GM12878 (cell line): Measurements from ENCODE around the gene OSTN. TPM values are rescaled to one million over a fixed set of nuclear protein-coding genes. Genes with fewer than 3 reads are reported as not detected.
"Not testable (repeated sequence)": the region's sequence is repeated elsewhere in the genome, so short reads cannot be mapped to it uniquely, and the experiment has no call there.

ENCODE experiments used
- ATAC-seq: fragments of 200-7000 bp; cut with Tn5 transposase; 3 replicates; pipeline ENCODE4 v1.9.1; 2020; ENCODE audit warnings: mild to moderate bottlenecking, moderate library complexity
- BruUV-seq: library from RNA; stranded (reverse); fragments of 400-500 nt; replicated peaks from 2 replicates; lab custom pipeline; 2021; lab: Mats Ljungman, UMichigan
- CTCF ChIA-PET: fragments of 300-600 bp; sonication (Branson Sonifier 250); formaldehyde crosslinking; extraction: SDS; loops from one replicate; lab custom pipeline; 2021; ENCODE audit warnings: inconsistent platforms; lab: Yijun Ruan, JAX
- POLR2A ChIA-PET: fragments of 350-600 bp; formaldehyde crosslinking; extraction: SDS; loops from one replicate; lab custom pipeline; 2021; ENCODE audit warnings: inconsistent platforms; lab: Charles Lee
- RAD21 ChIA-PET: fragments of 300-600 bp; sonication (Branson Sonifier 250); formaldehyde crosslinking; loops from one replicate; lab custom pipeline; 2023; ENCODE audit warnings: antibody characterized with exemption; ENCODE audit not compliant: unreplicated experiment; lab: Charles Lee
- SMC1A ChIA-PET: fragments of 300-600 bp; sonication (Branson Sonifier 250); formaldehyde crosslinking; loops from one replicate; lab custom pipeline; 2023; ENCODE audit not compliant: unreplicated experiment, uncharacterized antibody; lab: Charles Lee
- DNase-seq: peaks from one replicate; pipeline ENCODE4 v3.0.0-alpha.2; 2011; ENCODE audit warnings: low read depth, low spot score
- FAIRE-seq: peaks from 3 replicates; lab custom pipeline; 2011; peaks lifted over from hg19 to GRCh38; lab: Jason Lieb, UNC
- H2AFZ ChIP-seq: 2 replicates; pipeline ENCODE4 v1.6.0; 2011; ENCODE audit warnings: low read depth, low read length, control low read depth; ENCODE audit not compliant: control insufficient read depth
- H3K27ac ChIP-seq: 2 replicates; pipeline ENCODE4 v1.5.1; 2011; ENCODE audit warnings: control low read depth; ENCODE audit not compliant: control insufficient read depth, insufficient read depth
- H3K27me3 ChIP-seq, 2 experiments: replicated peaks in 1 of 2; 2 replicates each; pipeline versions ENCODE4 v1.6.0 to v1.6.1; 2011; ENCODE audit warnings: low read length in 1 of 2; ENCODE audit not compliant: control insufficient read depth in 2 of 2, insufficient read depth in 2 of 2
- H3K36me3 ChIP-seq, 2 experiments: 2 replicates each; pipeline ENCODE4 v1.5.1; 2011; ENCODE audit warnings: low read length in 1 of 2; ENCODE audit not compliant: control insufficient read depth in 2 of 2, insufficient read depth in 2 of 2
- H3K4me1 ChIP-seq: 2 replicates; pipeline ENCODE4 v1.6.1; 2011; ENCODE audit warnings: mild to moderate bottlenecking, low read length, moderate library complexity, mixed read lengths; ENCODE audit not compliant: control insufficient read depth, insufficient read depth
- H3K4me2 ChIP-seq: 2 replicates; pipeline ENCODE4 v1.6.0; 2011; ENCODE audit warnings: control low read depth; ENCODE audit not compliant: control insufficient read depth, insufficient read depth
- H3K4me3 ChIP-seq: fragments of 200-600 bp; sonication (generic); 2 replicates; pipeline ENCODE4 v1.5.1; 2016
- H3K79me2 ChIP-seq: 2 replicates; pipeline ENCODE4 v1.6.0; 2011; ENCODE audit warnings: low read length; ENCODE audit not compliant: control insufficient read depth, insufficient read depth
- H3K9ac ChIP-seq: 2 replicates; pipeline ENCODE4 v1.8.0; 2011; ENCODE audit warnings: low read length, control low read depth, mixed read lengths; ENCODE audit not compliant: control insufficient read depth, insufficient read depth
- H3K9me3 ChIP-seq: replicated peaks from 3 replicates; pipeline ENCODE4 v1.5.1; 2011; ENCODE audit warnings: mild to moderate bottlenecking, low read length; ENCODE audit not compliant: control insufficient read depth, insufficient read depth
- H4K20me1 ChIP-seq: 2 replicates; pipeline ENCODE4 v1.6.0; 2011; ENCODE audit not compliant: control insufficient read depth, insufficient read depth
- FOXM1 ChIP-seq: IDR thresholded peaks from 2 replicates; pipeline ENCODE4 v1.6.1; 2012; ENCODE audit warnings: low read depth, mild to moderate bottlenecking, inconsistent platforms, low read length, moderate library complexity
- MEF2B ChIP-seq: fragments of 450-650 bp; IDR thresholded peaks from 2 replicates; pipeline ENCODE4 v1.6.1; 2018; ENCODE audit warnings: mild to moderate bottlenecking, moderate library complexity; ENCODE audit not compliant: partially characterized antibody, poor library complexity, severe bottlenecking
- NFYB ChIP-seq: IDR thresholded peaks from 2 replicates; pipeline ENCODE4 v1.6.1; 2011; ENCODE audit warnings: low read depth, mild to moderate bottlenecking, low read length, improper control_type of control experiment, moderate library complexity; ENCODE audit not compliant: insufficient read depth
- WGBS: methylation state at CpG from one replicate; pipeline ENCODE4 v1.1.6; 2016; ENCODE audit warnings: low lambda C conversion rate; ENCODE audit not compliant: insufficient replicate concordance, insufficient coverage; ENCODE audit errors: missing lambda C conversion rate; 5-methylcytosine and 5-hydroxymethylcytosine counted together
- in situ Hi-C: fragments of 300-500 bp; cut with MboI; formaldehyde crosslinking; loops from 9 replicates; pipeline ENCODE4 v1.14.3; 2018; ENCODE audit warnings: mixed read lengths
- intact Hi-C: fragments of 100-400 bp; cut with micrococcal nuclease; formaldehyde crosslinking; loops from one replicate; pipeline ENCODE4 v1.14.2; 2022; ENCODE audit not compliant: unreplicated experiment
- polyA plus RNA-seq, 11 experiments: library from polyadenylated mRNA; depleted of rRNA in 4 of 11; unstranded in 6 of 11; stranded (reverse) in 5 of 11; fragments of >200 nt; fragmentation: Nextera tagmentation in 4 of 11; fragmentation: Illumina TruSeq in 1 of 11; extraction: Ambion mirVana in 4 of 11; extraction: Trizol in 1 of 11; gene quantifications; 1 replicate in 1 of 11; 2 replicates in 10 of 11; pipeline versions ENCODE4 v1.2.1 to v1.2.3, GENCODE V29; 2011 to 2016; ENCODE audit warnings: inconsistent platforms in 2 of 11, missing spikeins in 2 of 11, low read depth in 1 of 11
- total RNA-seq, 4 experiments: library from RNA; depleted of rRNA in 3 of 4; stranded (reverse); fragments of >200 nt in 3 of 4; fragmentation: Illumina TruSeq in 1 of 4; extraction: Trizol in 1 of 4; gene quantifications; 2 replicates each; pipeline versions ENCODE4 v1.2.1 to v1.2.3, GENCODE V29; 2013 to 2021
- TF ChIP-seq, protein P1 (sequence below): fragments of 450-650 bp; IDR thresholded peaks from 2 replicates; pipeline ENCODE4 v1.6.1; 2017; ENCODE audit warnings: low read depth, mild to moderate bottlenecking, moderate library complexity

The OSTN gene
- total and polyA plus RNA-seq, 10 of the 15 experiments (the other 5 are each of a cell fraction or from before 2014, with no cell fraction given) = 0.04 to 0.27 (median 0.06) TPM; not detected in 6

DNA sequence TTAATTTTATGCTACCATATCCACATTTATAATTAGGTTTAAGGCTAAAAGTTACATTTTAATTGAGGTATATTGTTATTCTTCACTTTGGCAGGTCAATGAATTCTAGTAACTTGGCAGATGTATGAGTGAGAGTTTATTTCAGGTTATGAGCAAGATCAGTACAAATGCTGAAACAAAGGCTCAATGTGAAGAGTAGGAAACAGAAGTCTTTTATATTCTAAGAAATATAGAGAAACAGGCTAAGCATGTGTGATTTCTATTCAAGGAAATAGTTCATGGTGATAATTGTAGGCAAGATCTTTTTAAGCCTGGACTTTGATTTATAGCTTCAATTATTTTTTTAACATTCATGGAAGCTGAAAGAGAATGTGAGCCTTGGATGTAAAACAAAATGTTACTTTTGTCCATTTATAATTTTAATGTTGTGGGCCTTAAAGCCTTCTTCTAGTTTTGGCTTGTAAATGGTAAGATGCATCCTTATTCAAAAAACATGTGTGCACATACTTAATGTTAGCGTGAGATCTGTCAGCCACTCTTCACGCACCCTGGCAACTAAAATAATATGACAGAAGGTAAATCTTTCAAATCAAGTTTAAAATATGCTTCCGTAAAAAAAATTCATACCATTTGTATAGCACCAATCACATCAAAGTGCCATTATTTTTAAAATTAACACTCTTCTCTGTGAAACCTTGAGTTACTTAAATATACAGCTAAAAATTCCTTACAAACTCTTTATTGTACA lies 22.8 kb upstream of the OSTN start:
- Histone ChIP-seq H3K27ac (no peak overlapping the region), H3K79me2 (no peaks in the 10 kb centered on the region), H3K4me1 (no peaks in the 10 kb centered on the region), H3K9me3 (no peaks in the 10 kb centered on the region), H4K20me1 (no peaks in the 10 kb centered on the region), H3K4me3 (no peak overlapping the region), H3K27me3 (no peaks in the 10 kb centered on the region)
- WGBS = 89% methylated on average over 3 of the region's 3 CpGs
- FAIRE-seq (no peak), ATAC-seq (no peak), DNase-seq (no peak)
- SMC1A ChIA-PET = interaction anchor here (1.4 kb wide), 1 partner anchor 37 kb away, joined by 3 read pairs; no protein-coding TSS in a partner anchor
- intact Hi-C loops = no loop called here
- in situ Hi-C loops = no loop called here
- POLR2A ChIA-PET = no interaction called here
- TF ChIP-seq MEF2B (no peak), FOXM1 (no peak)
- TF ChIP-seq, protein P1, sequence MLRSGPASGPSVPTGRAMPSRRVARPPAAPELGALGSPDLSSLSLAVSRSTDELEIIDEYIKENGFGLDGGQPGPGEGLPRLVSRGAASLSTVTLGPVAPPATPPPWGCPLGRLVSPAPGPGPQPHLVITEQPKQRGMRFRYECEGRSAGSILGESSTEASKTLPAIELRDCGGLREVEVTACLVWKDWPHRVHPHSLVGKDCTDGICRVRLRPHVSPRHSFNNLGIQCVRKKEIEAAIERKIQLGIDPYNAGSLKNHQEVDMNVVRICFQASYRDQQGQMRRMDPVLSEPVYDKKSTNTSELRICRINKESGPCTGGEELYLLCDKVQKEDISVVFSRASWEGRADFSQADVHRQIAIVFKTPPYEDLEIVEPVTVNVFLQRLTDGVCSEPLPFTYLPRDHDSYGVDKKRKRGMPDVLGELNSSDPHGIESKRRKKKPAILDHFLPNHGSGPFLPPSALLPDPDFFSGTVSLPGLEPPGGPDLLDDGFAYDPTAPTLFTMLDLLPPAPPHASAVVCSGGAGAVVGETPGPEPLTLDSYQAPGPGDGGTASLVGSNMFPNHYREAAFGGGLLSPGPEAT = no peak
- TF ChIP-seq, all 136 proteins: peak for 0
- no peak overlapping the region for H3K9ac ChIP-seq
- no peaks in the 10 kb centered on the region for H3K36me3 ChIP-seq
- ChIA-PET CTCF (no interaction called here), RAD21 (no interaction called here)
- BruUV-seq = no TSS peak
- H2AFZ ChIP-seq = no peak overlapping the region
- H3K4me2 ChIP-seq = no peak overlapping the region

DNA sequence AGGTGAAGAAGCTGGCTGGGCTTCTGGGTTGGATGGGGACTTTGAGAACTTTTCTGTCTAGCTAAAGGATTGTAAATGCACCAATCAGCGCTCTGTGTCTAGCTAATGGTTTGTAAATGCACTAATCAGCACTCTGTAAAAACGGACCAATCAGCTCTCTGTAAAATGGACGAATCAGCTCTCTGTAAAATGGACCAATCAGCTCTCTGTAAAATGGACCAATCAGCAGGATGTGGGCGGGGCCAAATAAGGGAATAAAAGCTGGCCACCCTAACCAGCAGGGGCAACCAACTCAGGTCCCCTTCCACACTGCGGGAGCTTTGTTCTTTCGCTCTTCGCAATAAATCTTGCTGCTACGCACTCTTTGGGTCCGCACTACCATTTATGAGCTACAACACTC lies 13.7 kb upstream of the OSTN start:
- not testable (repeated sequence) for H3K79me2 ChIP-seq, ATAC-seq, H2AFZ ChIP-seq
- peak; percentile 78 for TF ChIP-seq NFYB
- TF ChIP-seq, all 136 proteins: peak for 1; not testable (repeated sequence) for 135
- H3K27ac ChIP-seq, H3K4me3 ChIP-seq, intact Hi-C loops, H3K9ac ChIP-seq, H3K27me3 ChIP-seq, in situ Hi-C loops, H3K4me1 ChIP-seq, FAIRE-seq, RAD21 ChIA-PET, H4K20me1 ChIP-seq, BruUV-seq, H3K4me2 ChIP-seq, POLR2A ChIA-PET, H3K36me3 ChIP-seq, H3K9me3 ChIP-seq, DNase-seq: not testable (repeated sequence)
- ChIA-PET CTCF (interaction anchor here (0.6 kb wide), 1 partner anchor 15 kb away, joined by 3 read pairs; no protein-coding TSS in a partner anchor), SMC1A (interaction anchor here (0.9 to 1.1 kb wide), 3 partner anchors 15 to 24 kb away, joined by 3 read pairs; no protein-coding TSS in a partner anchor)
- 78% methylated on average over 9 of the region's 9 CpGs for WGBS

DNA sequence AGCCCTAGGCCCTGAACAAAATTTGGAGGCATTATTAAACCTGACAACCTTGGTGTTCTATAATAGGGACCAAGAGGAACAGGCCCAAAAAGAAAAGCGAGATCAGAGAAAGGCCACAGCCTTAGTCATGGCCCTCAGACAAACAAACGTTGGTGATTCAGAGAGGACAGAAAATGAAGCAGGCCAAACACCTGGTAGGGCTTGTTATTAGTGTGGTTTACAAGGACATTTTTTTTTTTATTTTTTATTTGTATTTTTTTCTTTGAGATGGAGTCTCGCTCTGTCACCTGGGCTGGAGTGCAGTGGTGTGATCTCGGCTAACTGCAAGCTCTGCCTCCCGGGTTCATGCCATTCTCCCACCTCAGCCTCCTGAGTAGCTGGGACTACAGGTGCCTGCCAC lies 10.8 kb upstream of the OSTN start:
- H3K4me1 ChIP-seq, ATAC-seq, H3K9ac ChIP-seq, H3K27me3 ChIP-seq, H3K36me3 ChIP-seq, H3K79me2 ChIP-seq, RAD21 ChIA-PET, SMC1A ChIA-PET, H2AFZ ChIP-seq, BruUV-seq, FAIRE-seq, H4K20me1 ChIP-seq, H3K27ac ChIP-seq, POLR2A ChIA-PET, H3K4me3 ChIP-seq, intact Hi-C loops, DNase-seq, CTCF ChIA-PET, in situ Hi-C loops, H3K9me3 ChIP-seq, H3K4me2 ChIP-seq: not testable (repeated sequence)
- 53% methylated on average over 5 of the region's 5 CpGs for WGBS
